HG03558 (cell line): ENCODE measurements around the gene C16orf78.

Source experiments
- ATAC-seq: cut with Tn5 transposase; IDR thresholded peaks from one replicate; pipeline ENCODE4 v1.9.1; 2021; ENCODE audit warnings: moderate number of reproducible peaks; ENCODE audit not compliant: unreplicated experiment; ENCODE audit errors: extremely low read depth

Gene C16orf78

GRCh38 chr16:49373504-49373903 lies at the start of gene C16orf78:
Gene C16orf78 (plus strand): TSS chr16:49373804. CDS start chr16:49373940, 136 bp downstream.
- no peak for ATAC-seq

DNA sequence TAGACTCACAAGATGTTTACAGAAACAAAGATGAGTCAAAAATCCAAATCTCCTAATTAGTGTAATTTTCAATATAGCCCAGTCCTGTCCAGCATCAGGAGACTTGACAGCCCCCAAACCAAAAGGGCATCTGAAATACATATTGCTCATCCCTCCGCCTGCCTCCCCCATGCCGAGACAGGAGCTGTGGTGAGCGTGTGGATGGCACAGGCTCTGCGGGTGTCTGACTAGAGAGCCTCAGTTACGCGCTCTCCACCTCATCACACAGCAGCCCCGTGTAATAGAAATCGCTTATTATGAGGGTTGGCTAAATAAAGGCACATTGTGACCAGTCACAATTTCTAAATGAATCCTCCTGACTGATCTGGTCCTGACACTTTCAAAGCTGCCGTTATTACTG lies 48.9 kb upstream of the C16orf78 start:
- ATAC-seq, result no peak

DNA sequence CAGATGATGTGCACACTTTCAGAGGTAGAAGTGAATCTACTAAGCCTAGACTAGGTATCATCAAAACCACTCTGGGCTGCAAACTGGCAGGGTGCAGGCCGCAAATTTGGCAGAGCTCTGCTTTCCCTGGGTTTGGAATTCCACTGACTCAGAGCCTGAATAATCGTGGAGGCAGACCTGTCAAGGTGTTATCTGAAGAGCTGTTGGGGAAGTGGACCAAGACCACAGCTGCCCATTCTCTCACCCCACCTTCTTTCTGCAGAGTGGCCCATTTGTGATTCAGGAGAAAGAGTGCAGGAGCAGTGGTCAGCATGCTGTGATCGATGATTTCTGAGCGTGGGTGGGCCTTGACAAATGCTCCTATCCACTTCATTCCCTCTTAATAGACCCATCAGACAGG lies 46.1 kb upstream of the C16orf78 start:
- no peak for ATAC-seq

DNA sequence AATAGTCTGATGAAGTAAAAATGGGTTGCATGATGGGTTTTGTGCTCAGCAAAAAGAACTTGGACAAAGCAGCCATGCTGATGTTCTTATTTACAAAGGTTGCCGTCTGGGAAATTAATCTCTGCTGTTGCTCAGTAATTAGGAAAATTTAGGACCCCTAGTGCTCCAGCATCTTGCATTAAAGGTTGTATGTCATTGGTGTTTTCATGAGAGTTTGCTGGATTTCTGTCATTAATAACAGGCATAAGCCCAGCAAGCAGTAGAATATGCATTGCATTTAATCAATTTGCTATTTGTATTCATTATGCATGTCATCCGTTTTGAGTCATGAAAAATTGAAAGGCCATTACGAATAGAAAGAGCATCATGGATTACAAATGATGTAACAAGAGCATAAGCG lies 45.3 kb upstream of the C16orf78 start:
- no peak for ATAC-seq

GRCh38 chr16:49330562-49331201 lies 42.9 kb upstream of the C16orf78 start:
- no peak for ATAC-seq

DNA sequence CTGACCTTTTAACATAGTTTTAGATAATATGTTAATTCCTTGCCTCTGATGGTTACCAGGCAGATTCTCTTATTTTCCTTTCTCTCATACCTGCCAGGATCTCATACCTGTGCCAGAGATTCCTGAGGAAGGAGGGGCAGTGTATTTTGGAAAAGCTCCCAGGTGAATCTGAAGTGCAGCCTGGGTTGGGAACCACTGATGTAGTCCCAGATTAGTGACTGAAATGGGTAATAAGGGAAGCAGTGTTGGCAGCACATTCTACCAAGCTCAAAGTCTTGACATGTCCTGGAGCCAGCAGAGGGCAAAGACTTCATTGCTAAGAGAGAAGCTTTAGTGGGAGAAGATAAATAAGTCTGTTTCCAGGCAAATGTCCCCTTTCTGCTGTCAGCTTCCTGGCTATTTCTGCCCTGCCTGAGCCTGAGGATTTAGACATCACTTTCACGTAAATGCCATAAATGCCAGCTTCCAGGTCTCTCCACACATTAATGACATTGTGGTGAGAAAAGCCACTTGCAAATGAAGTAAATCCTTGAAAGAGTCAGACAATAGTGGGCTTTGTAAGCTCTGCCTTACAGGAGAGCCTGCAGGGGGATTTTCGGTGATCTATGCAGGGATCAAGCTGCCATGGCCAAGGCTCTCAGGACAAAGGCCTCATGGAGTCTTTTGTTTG lies 40.9 kb upstream of the C16orf78 start:
- no peak for ATAC-seq

GRCh38 chr16:49333259-49333597 lies 40.4 kb upstream of the C16orf78 start:
- no peak for ATAC-seq

GRCh38 chr16:49335828-49336227 lies 37.8 kb upstream of the C16orf78 start:
- ATAC-seq, result no peak

DNA sequence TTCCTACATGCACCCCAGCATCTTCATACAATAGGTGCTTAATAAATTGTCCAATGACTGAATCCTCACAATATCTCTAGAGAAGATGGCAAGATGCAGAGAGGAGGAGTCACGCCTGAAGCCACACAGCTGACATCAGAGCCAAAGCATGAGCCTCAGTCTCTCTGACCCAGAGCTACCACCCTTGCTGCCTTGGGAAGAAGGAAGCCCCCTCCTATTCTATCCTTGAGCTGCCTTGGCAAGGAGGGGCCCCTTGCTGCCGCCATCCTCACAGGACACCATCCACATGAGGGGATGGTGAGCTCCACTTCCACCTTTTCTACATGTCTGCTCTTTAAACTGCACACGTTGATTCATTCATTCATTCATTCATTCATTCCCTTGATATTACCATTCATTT lies 37.0 kb upstream of the C16orf78 start:
- ATAC-seq, result no peak

GRCh38 chr16:49337814-49338350 lies 35.7 kb upstream of the C16orf78 start:
- ATAC-seq, result no peak

GRCh38 chr16:49338611-49339265 lies 34.9 kb upstream of the C16orf78 start:
- no peak for ATAC-seq

- no peak for ATAC-seq
These were observed 33.1 kb upstream of the C16orf78 start for GRCh38 chr16:49340466-49340865.

GRCh38 chr16:49341706-49342105 lies 31.9 kb upstream of the C16orf78 start:
- ATAC-seq, result no peak

- no peak for ATAC-seq
These were observed 31.0 kb upstream of the C16orf78 start for GRCh38 chr16:49342336-49343265.

DNA sequence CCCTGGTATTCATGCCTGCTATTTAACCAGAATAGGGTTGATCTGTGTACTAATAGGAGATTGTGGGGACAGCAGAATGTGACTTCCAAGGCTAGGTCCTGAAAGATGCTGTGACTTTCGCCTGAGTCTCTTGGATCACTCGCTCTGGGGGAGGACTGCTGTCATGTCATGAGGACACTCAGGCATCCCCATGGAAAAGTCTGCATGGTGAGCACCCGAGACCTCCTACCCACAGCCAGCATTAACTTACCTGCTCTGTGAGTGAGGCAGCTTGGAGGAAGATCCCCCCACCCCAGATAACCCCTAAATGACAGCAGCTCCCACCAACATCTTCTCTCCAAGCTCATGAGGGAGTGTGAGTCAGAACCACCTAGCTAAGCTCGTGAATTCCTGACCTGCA lies 30.3 kb upstream of the C16orf78 start:
- no peak for ATAC-seq

GRCh38 chr16:49344401-49344800 lies 29.2 kb upstream of the C16orf78 start:
- ATAC-seq, result no peak

- ATAC-seq, result no peak
These were observed 27.8 kb upstream of the C16orf78 start for GRCh38 chr16:49345829-49346228.

- ATAC-seq, result no peak
These were observed 27.1 kb upstream of the C16orf78 start for GRCh38 chr16:49346459-49346858.

- no peak for ATAC-seq
These were observed 26.1 kb upstream of the C16orf78 start for GRCh38 chr16:49347476-49347875.

DNA sequence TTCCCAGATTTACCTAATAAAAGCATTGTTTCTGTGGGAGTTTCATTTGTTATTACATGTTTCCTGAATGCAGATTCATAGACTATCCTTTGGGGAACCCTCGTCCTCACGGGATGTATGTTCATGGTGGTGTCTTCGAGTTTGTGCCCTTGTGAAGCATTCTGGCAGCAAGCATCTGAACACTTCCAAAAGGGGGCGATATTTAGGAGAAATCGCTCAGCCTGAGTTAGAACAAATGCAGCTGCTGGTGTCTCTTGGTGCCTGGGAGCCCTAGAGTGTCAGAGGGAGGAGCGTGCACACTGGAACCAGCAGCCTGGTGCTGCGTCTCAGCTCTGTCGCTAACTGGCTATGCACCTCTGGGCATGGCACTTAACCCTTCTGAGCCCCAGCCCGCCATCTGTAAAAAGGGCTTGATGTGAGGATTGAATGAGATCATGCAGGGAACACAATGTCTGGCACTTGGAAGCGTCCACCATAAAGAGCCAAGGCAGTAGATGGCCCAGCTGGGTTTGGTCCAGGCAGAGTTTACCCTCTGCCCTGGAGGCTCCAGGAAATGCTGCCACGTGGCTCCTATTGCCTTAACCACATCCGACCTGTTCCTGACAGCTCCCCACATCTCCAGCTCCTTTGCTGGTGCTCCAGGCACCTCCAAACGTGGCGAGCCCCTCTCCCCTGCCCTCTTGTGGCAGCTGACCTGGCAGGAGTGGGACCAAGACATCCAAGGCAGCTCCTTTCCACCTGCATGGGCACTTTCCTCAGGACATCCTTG lies 25.0 kb upstream of the C16orf78 start:
- no peak for ATAC-seq
